ENCODE results near the gene RBMS3. TPM values are rescaled to one million over a fixed set of nuclear protein-coding genes. Genes with fewer than 3 reads are reported as not detected.

RBMS3 gene
- total and polyA plus RNA-seq, 2 of the 13 experiments (the other 11 are each of a cell fraction or from before 2014, with no cell fraction given), result not detected

- WGBS (ENCODE audit: low lambda C conversion rate), result 2% methylated on average over 4 of the region's 4 CpGs
- TF ChIP-seq ZNF329 (CRISPR knock-in tag; IDR thresholded peaks at IDR 0.05; ENCODE audit: low read depth) (no peak), CENPT (CRISPR knock-in tag; IDR thresholded peaks at IDR 0.05; ENCODE audit: low read depth) (no peak), AKNA (CRISPR knock-in tag; IDR thresholded peaks at IDR 0.05; ENCODE audit: borderline replicate concordance) (no peak), ZNF296 (CRISPR knock-in tag; conservative IDR thresholded peaks at IDR 0.05) (no peak), ZNF546 (CRISPR knock-in tag; conservative IDR thresholded peaks at IDR 0.05) (no peak), ZNF101 (CRISPR knock-in tag; IDR thresholded peaks at IDR 0.05; ENCODE audit: borderline replicate concordance, low read depth) (no peak), ZNF331 (CRISPR knock-in tag; IDR thresholded peaks at IDR 0.05) (no peak), KAT8 (CRISPR knock-in tag; IDR thresholded peaks at IDR 0.05) (no peak), ZNF607 (CRISPR knock-in tag; IDR thresholded peaks at IDR 0.05; ENCODE audit: borderline replicate concordance) (no peak), DBP (CRISPR knock-in tag; IDR thresholded peaks at IDR 0.05; ENCODE audit: not compliant biosample characterization) (no peak), ZNF280B (CRISPR knock-in tag; IDR thresholded peaks at IDR 0.05; ENCODE audit: borderline replicate concordance) (no peak), NBN (conservative IDR thresholded peaks at IDR 0.05) (no peak), GPN1 (CRISPR knock-in tag; IDR thresholded peaks at IDR 0.05; ENCODE audit: borderline replicate concordance) (no peak), ZSCAN22 (CRISPR knock-in tag; IDR thresholded peaks at IDR 0.05) (no peak), CENPX (CRISPR knock-in tag; IDR thresholded peaks at IDR 0.05) (no peak)
- no peak for FAIRE-seq
- no peak overlapping the region for H3K27ac ChIP-seq (ENCODE audit: extremely low read length, insufficient read depth, low read length)
- H3K79me2 ChIP-seq (ENCODE audit: insufficient read depth, low read length), result no peaks in the 10 kb centered on the region
- H3K4me3 ChIP-seq (replicated peaks in 1 of 3; ENCODE audit: insufficient read depth in 1 of 3, low read depth in 2 of 3, low read length in 3 of 3), result no peak overlapping the region
- no peaks in the 10 kb centered on the region for H4K20me1 ChIP-seq (ENCODE audit: insufficient read depth, low read length)
- no peak overlapping the region for H2AFZ ChIP-seq (ENCODE audit: low read length)
- H3K9ac ChIP-seq (ENCODE audit: insufficient read depth, low read depth, low read length), result no peak overlapping the region
- in situ Hi-C loops (cut with HindIII; ENCODE audit: extremely low pct_ligation_motif_present, low pct_unique_long_range_greater_than_20kb) (no loop called here), intact Hi-C loops (cut with micrococcal nuclease; ENCODE audit: unreplicated experiment) (no loop called here)
- no peak overlapping the region for H3K4me2 ChIP-seq (ENCODE audit: low read depth, low read length)
- H3K9me3 ChIP-seq (ENCODE audit: low read length), result no peaks in the 10 kb centered on the region
- ChIA-PET POLR2A (no interaction called here), CTCF (ENCODE audit: low intra/inter-chr PET ratio, low total read pairs) (no interaction called here)
- H3K4me1 ChIP-seq (ENCODE audit: insufficient read depth, low read length), result no peaks in the 10 kb centered on the region
- H3K27me3 ChIP-seq (ENCODE audit: control insufficient read depth in 1 of 2, insufficient read depth in 2 of 2, low read length in 2 of 2), result no peaks in the 10 kb centered on the region; a peak in 1 of 5 replicates
- ATAC-seq, result no peak
- DNase-seq (ENCODE audit: low spot score), result no peak
- H3K36me3 ChIP-seq (replicated peaks in 1 of 2; ENCODE audit: control insufficient read depth in 1 of 2, insufficient read depth in 2 of 2, low read length in 2 of 2), result no peaks in the 10 kb centered on the region
- BruUV-seq (replicated peaks), result no TSS peak
These were observed 491.6 kb downstream of the RBMS3 start for GRCh38 chr3:29772436-29772835.
